ENCODE data around the gene GINS2. TPM values are rescaled to one million over a fixed set of nuclear protein-coding genes. Genes with fewer than 3 reads are reported as not detected.

Gene GINS2
- total and polyA plus RNA-seq, 2 of the 4 experiments (the other 2 are of a cell fraction) = 12.0 to 13.4 TPM

- POLR2A ChIA-PET (ENCODE audit: unreplicated experiment) = no interaction called here
- no TSS peak for BruUV-seq (replicated peaks)
- H3K79me1 ChIP-seq (ENCODE audit: low read depth in 1 of 2, low read length in 2 of 2) = peaks cover 7 to 23% of the 10 kb centered on the region in 2 experiments; a peak in 2 of 4 replicates
- H3K9ac ChIP-seq (ENCODE audit: low read depth, low read length) = no peak overlapping the region
- H2AFZ ChIP-seq (replicated peaks; ENCODE audit: low read length, poor library complexity) = no peak overlapping the region
- H3K27ac ChIP-seq (ENCODE audit: insufficient read depth, low read length) = no peak overlapping the region
- no peak overlapping the region for H2AK9ac ChIP-seq (replicated peaks; ENCODE audit: low read depth, low read length, poor library complexity)
- no peak overlapping the region for H2BK20ac ChIP-seq (ENCODE audit: low read depth, low read length)
- H3K4me1 ChIP-seq (ENCODE audit: control insufficient read depth, insufficient read depth, low read length) = no peaks in the 10 kb centered on the region; the same call in 1 of the 2 replicates
- H4K20me1 ChIP-seq (ENCODE audit: insufficient read depth, low read length) = peaks cover 21% of the 10 kb centered on the region
- H2BK5ac ChIP-seq (ENCODE audit: low read depth, low read length, poor library complexity, severe bottlenecking) = no peak overlapping the region
- H4K8ac ChIP-seq (ENCODE audit: low read depth in 2 of 2, low read length in 2 of 2) = no peak overlapping the region
- H4K91ac ChIP-seq (ENCODE audit: insufficient read depth, low read depth, low read length) = no peak overlapping the region
- no peaks in the 10 kb centered on the region for H3K27me3 ChIP-seq (ENCODE audit: control insufficient read depth, insufficient read depth, low read length)
- no peaks in the 10 kb centered on the region; the same call in 1 of the 2 replicates for H3K9me1 ChIP-seq (ENCODE audit: insufficient read depth, low read length)
- H3K36me3 ChIP-seq (ENCODE audit: control insufficient read depth, insufficient read depth, low read length) = peaks cover 81% of the 10 kb centered on the region
- H3K14ac ChIP-seq (replicated peaks; ENCODE audit: low read depth, low read length) = no peak overlapping the region
- no CpG with 5 or more reads among the region's 8 CpGs for WGBS, 2 experiments (ENCODE audit: extremely low coverage in 2 of 2, insufficient read length in 1 of 2)
- H3K56ac ChIP-seq (ENCODE audit: extremely low read depth, insufficient read depth, low read length) = no peak overlapping the region
- CTCF ChIA-PET = interaction anchor here (0.6 kb wide), 1 partner anchor 465 kb away, joined by 3 read pairs; no protein-coding TSS in a partner anchor
- TF ChIP-seq USF2 (IDR thresholded peaks at IDR 0.05; ENCODE audit: low read depth, low read length) (no peak), MAFK (IDR thresholded peaks at IDR 0.05; ENCODE audit: low read depth, low read length) (no peak)
- dilution Hi-C loops (cut with HindIII; ENCODE audit: low sequenced_read_pairs, unreplicated experiment) (no loop called here), intact Hi-C loops (cut with micrococcal nuclease) (loop anchor here (5.0 kb wide), 1 partner anchor 58 kb away; no protein-coding TSS in a partner anchor), in situ Hi-C loops (cut with MboI; ENCODE audit: low sequenced_read_pairs) (loop anchor here (5.0 kb wide), 1 partner anchor 58 kb away; no protein-coding TSS in a partner anchor)
- H3K9me3 ChIP-seq (ENCODE audit: control insufficient read depth, insufficient read depth, low read length) = no peaks in the 10 kb centered on the region
- H3K18ac ChIP-seq (ENCODE audit: low read depth, low read length) = no peak overlapping the region
- no peak overlapping the region for H3K4me2 ChIP-seq (ENCODE audit: low read depth, low read length)
- H2BK15ac ChIP-seq (ENCODE audit: low read depth, low read length) = no peak overlapping the region
- no peak overlapping the region for H2AK5ac ChIP-seq (ENCODE audit: low read depth, low read length)
- H3K23ac ChIP-seq (ENCODE audit: low read depth, low read length) = no peak overlapping the region
- DNase-seq (no peak), ATAC-seq (ENCODE audit: low read depth) (no peak)
- H4K5ac ChIP-seq (ENCODE audit: low read depth, low read length) = no peak overlapping the region
- no peak overlapping the region for H3K4ac ChIP-seq (ENCODE audit: low read depth, low read length)
- H3K4me3 ChIP-seq (ENCODE audit: insufficient read depth, low read depth, low read length) = no peak overlapping the region
- H2BK120ac ChIP-seq (ENCODE audit: low read depth, low read length) = no peak overlapping the region
Measured at GRCh38 chr16:85659336-85659735, 29.4 kb downstream of the GINS2 start.
